ENCODE measurements around the gene DSCAM.

DSCAM gene

DNA sequence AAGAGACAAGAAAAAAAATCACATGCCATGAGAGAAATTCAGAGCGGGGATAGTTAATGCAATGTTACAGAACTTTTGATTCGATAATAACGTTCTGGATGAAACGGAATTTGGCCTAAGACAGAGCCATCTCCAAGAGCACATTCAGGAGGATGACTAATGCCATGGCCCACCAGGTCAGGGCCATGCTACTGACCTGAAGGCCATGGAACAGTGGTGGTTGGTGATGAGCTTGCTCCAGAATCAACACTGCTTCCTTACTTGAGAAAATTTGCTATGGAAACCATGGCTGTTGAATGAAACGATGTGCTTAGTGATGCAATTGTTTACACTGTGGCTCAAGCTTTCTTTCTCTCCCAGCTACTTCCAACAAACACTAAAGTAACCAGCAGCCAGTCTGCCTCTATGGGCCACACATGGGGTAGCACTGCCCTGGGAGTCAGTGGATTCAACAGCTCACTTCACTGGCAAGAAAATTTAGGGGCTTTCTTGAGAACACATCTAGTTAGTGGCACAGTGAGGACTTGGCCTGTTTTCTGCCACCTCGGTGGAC lies 680.6 kb downstream of the DSCAM start:
- ATAC-seq (replicated peaks) (no peak), DNase-seq (no peak)
- H3K4me3 Mint-ChIP-seq = no peak overlapping the region
- peaks cover 8 to 9% of the 10 kb centered on the region in 2 donors for H3K9me3 Mint-ChIP-seq
- H3K27ac Mint-ChIP-seq = no peak overlapping the region
- no peaks in the 10 kb centered on the region for H3K27me3 Mint-ChIP-seq
- H3K36me3 Mint-ChIP-seq (ENCODE audit: insufficient read depth) = no peaks in the 10 kb centered on the region
- H3K4me1 Mint-ChIP-seq (ENCODE audit: low read depth in 2 of 2) = no peaks in the 10 kb centered on the region

- Mint-ChIP-seq H3K4me3 (no peak overlapping the region), H3K27ac (no peak overlapping the region), H3K27me3 (no peaks in the 10 kb centered on the region)
Measured at GRCh38 chr21:40165773-40166070, 681.2 kb downstream of the DSCAM start.

GRCh38 chr21:40164905-40165772 lies 681.8 kb downstream of the DSCAM start:
- no peak overlapping the region for H3K27ac Mint-ChIP-seq
- H3K9me3 Mint-ChIP-seq = peaks cover 5 to 11% of the 10 kb centered on the region in 2 donors
- H3K4me3 Mint-ChIP-seq = no peak overlapping the region
- DNase-seq (no peak), ATAC-seq (replicated peaks) (no peak)
- no peaks in the 10 kb centered on the region for H3K4me1 Mint-ChIP-seq (ENCODE audit: low read depth in 2 of 2)
- no peaks in the 10 kb centered on the region for H3K36me3 Mint-ChIP-seq (ENCODE audit: insufficient read depth)
- no peaks in the 10 kb centered on the region for H3K27me3 Mint-ChIP-seq

More at GRCh38 chr21:40165773-40166070, 681.2 kb downstream of the DSCAM start:
- H3K4me1 Mint-ChIP-seq (ENCODE audit: low read depth in 2 of 2) = no peaks in the 10 kb centered on the region
- no peak for DNase-seq
- no peaks in the 10 kb centered on the region for H3K36me3 Mint-ChIP-seq (ENCODE audit: insufficient read depth)
- no peak for ATAC-seq (replicated peaks)
- H3K9me3 Mint-ChIP-seq = peaks cover 8 to 11% of the 10 kb centered on the region in 2 donors

DNA sequence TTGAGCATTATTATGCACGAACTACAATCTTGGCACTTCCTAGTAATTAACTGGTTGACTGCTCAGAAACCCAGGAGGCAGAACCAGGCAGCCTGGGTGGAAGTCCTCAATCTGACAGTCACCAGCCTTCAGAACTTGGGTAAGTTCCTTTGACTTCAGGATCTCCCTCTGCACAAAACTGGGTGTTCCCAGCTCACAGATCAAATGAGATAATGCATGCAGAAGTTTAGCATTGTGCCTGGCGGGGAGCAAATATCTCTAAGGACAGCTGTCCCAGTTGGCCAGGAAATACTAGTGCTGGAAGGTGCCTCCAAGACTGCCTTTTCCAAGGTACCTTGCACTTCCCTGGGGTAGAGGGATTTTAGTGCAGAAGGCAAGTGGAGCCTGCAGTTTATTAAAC lies 684.9 kb downstream of the DSCAM start:
- Mint-ChIP-seq H3K36me3 (ENCODE audit: insufficient read depth) (no peaks in the 10 kb centered on the region), H3K4me1 (ENCODE audit: low read depth in 2 of 2) (no peaks in the 10 kb centered on the region), H3K27me3 (no peaks in the 10 kb centered on the region), H3K27ac (no peak overlapping the region), H3K4me3 (no peak overlapping the region), H3K9me3 (peaks cover 0 to 5% of the 10 kb centered on the region in 2 donors)
- DNase-seq = no peak
- ATAC-seq (replicated peaks) = no peak

DNA sequence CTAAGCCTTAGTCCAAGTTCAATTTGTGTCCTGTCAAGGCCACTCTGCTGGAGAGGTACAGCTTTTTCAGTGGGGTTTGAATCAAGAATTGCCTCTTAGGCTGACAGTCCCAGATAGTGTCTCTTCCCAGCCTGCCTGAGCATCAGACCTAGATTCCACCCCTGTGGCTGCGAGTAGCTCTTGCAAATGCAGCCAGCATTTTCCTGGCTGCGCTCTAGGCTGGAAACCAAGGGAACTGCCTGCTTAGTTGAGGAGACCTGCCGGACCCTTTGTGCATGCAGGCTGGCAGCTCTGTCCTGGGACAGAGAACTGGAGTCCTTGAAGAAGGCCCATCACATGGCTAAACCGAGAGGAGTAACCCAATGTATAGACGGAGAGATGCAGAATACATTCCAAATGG lies 686.0 kb downstream of the DSCAM start:
- Mint-ChIP-seq H3K9me3 (peaks cover 0 to 7% of the 10 kb centered on the region in 2 donors), H3K4me1 (ENCODE audit: low read depth in 2 of 2) (no peaks in the 10 kb centered on the region), H3K4me3 (no peak overlapping the region), H3K27me3 (no peaks in the 10 kb centered on the region), H3K36me3 (ENCODE audit: insufficient read depth) (no peaks in the 10 kb centered on the region), H3K27ac (no peak overlapping the region)
- ATAC-seq (replicated peaks) (no peak), DNase-seq (no peak)

DNA sequence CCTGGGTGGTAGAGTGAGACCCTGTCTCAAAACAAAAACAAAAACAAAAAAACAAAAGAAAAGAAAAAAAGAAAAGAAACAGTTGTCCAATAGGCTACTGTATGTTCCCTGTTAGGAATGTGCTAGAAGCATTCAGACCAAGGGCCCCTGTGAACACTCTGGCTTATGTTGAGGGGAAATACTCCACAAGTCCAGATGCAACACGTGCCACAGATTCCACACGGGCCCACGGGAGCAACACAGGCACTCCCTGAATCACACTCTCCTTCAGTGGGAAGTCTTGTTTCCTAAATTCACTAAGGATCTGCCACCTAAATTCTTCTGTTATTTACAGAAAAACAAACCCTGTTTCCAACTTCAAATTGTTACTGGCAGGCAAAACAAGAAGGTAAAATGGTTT lies 688.6 kb downstream of the DSCAM start:
- no peak for ATAC-seq (replicated peaks)
- Mint-ChIP-seq H3K36me3 (ENCODE audit: insufficient read depth) (no peaks in the 10 kb centered on the region), H3K4me1 (ENCODE audit: low read depth in 2 of 2) (no peaks in the 10 kb centered on the region), H3K9me3 (peaks cover 0 to 7% of the 10 kb centered on the region in 2 donors), H3K27ac (no peak overlapping the region), H3K4me3 (no peak overlapping the region), H3K27me3 (no peaks in the 10 kb centered on the region)
- no peak for DNase-seq

DNA sequence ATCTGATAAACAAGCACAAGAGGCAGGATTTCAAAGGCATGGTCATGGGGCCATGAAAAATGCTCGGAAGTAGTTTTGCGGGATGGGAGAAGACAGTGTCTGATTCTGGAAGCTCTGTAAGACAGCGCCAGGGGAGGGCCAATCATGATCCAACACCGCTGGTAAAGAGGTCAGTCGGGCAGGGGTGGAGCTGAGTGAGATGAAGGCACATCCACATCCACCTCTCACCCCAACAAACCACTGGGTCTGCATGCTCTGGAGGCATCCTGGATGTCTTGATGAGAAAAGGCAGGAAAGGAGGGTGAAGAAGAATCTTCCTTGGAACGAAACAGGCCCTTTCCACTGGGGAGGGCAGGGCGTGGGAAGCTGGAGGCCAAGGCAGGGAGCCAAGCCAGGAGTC lies 691.4 kb downstream of the DSCAM start:
- Mint-ChIP-seq H3K4me1 (ENCODE audit: low read depth in 2 of 2) (no peaks in the 10 kb centered on the region), H3K9me3 (peaks cover 0 to 8% of the 10 kb centered on the region in 2 donors), H3K27me3 (no peaks in the 10 kb centered on the region), H3K36me3 (ENCODE audit: insufficient read depth) (no peaks in the 10 kb centered on the region), H3K4me3 (no peak overlapping the region), H3K27ac (no peak overlapping the region)
- DNase-seq (no peak), ATAC-seq (replicated peaks) (no peak)

DNA sequence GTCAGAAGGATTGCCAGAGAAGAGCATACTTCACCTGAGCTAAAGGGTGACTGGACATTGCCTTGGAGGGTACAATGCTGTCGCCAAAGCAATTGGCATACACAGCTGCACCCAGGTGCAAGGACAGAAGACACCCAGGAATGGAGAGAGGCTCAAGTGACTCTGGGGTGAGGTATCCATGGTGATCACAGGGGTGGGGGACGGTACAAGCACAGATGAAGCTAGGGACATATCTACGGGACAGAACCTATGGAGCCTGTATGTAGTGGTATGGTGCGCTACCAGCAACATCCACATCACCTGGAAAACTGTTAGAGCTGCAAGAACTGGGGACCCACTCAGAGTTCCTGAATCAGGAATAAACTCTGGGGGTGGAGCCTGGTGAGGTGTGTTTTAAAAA lies 693.6 kb downstream of the DSCAM start:
- H3K27ac Mint-ChIP-seq = no peak overlapping the region
- no peaks in the 10 kb centered on the region for H3K4me1 Mint-ChIP-seq (ENCODE audit: low read depth in 2 of 2)
- no peaks in the 10 kb centered on the region for H3K27me3 Mint-ChIP-seq
- peaks cover 0 to 8% of the 10 kb centered on the region in 2 donors for H3K9me3 Mint-ChIP-seq
- H3K36me3 Mint-ChIP-seq (ENCODE audit: insufficient read depth) = no peaks in the 10 kb centered on the region
- ATAC-seq (replicated peaks) (no peak), DNase-seq (no peak)
- H3K4me3 Mint-ChIP-seq = no peak overlapping the region

GRCh38 chr21:40152476-40152875 lies 694.5 kb downstream of the DSCAM start:
- H3K4me3 Mint-ChIP-seq = no peak overlapping the region
- H3K36me3 Mint-ChIP-seq (ENCODE audit: insufficient read depth) = no peaks in the 10 kb centered on the region
- peaks cover 0 to 8% of the 10 kb centered on the region in 2 donors for H3K9me3 Mint-ChIP-seq
- DNase-seq (no peak), ATAC-seq (replicated peaks) (no peak)
- no peaks in the 10 kb centered on the region for H3K27me3 Mint-ChIP-seq
- H3K4me1 Mint-ChIP-seq (ENCODE audit: low read depth in 2 of 2) = no peaks in the 10 kb centered on the region
- no peak overlapping the region for H3K27ac Mint-ChIP-seq

DNA sequence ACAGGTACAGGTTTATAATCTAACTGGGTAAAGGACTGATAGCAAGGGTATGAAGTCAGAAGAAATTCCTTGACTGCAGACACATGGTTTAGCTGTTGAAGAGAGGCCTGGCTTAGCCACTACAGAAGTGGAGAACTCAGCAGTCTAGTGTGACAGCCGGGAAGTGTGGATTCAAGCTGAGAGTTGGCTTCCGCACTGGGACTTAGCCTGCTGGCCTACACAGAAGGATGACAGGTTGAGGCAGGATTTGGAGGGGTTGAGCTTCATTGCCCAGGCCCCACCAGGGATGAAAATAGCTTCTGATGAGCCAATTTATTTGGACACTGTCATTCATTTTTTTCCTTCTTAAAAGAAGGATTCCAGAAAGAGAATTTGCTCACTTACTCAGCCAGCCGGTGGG lies 695.3 kb downstream of the DSCAM start:
- no peaks in the 10 kb centered on the region for H3K27me3 Mint-ChIP-seq
- H3K4me3 Mint-ChIP-seq = no peak overlapping the region
- ATAC-seq (replicated peaks) (no peak), DNase-seq (no peak)
- H3K36me3 Mint-ChIP-seq (ENCODE audit: insufficient read depth) = no peaks in the 10 kb centered on the region
- H3K27ac Mint-ChIP-seq = no peak overlapping the region
- no peaks in the 10 kb centered on the region for H3K4me1 Mint-ChIP-seq (ENCODE audit: low read depth in 2 of 2)
- H3K9me3 Mint-ChIP-seq = peaks cover 0 to 8% of the 10 kb centered on the region in 2 donors

- DNase-seq (no peak), ATAC-seq (replicated peaks) (no peak)
- H3K4me1 Mint-ChIP-seq (ENCODE audit: low read depth in 2 of 2) = no peaks in the 10 kb centered on the region
- H3K36me3 Mint-ChIP-seq (ENCODE audit: insufficient read depth) = peaks cover 3% of the 10 kb centered on the region
- H3K27ac Mint-ChIP-seq = no peak overlapping the region
- no peaks in the 10 kb centered on the region for H3K27me3 Mint-ChIP-seq
- H3K4me3 Mint-ChIP-seq = no peak overlapping the region
- no peaks in the 10 kb centered on the region for H3K9me3 Mint-ChIP-seq
Measured at GRCh38 chr21:40146216-40146837, 700.6 kb downstream of the DSCAM start.

GRCh38 chr21:40143822-40144525 lies 703.0 kb downstream of the DSCAM start:
- DNase-seq = no peak
- no peaks in the 10 kb centered on the region for H3K9me3 Mint-ChIP-seq

DNA sequence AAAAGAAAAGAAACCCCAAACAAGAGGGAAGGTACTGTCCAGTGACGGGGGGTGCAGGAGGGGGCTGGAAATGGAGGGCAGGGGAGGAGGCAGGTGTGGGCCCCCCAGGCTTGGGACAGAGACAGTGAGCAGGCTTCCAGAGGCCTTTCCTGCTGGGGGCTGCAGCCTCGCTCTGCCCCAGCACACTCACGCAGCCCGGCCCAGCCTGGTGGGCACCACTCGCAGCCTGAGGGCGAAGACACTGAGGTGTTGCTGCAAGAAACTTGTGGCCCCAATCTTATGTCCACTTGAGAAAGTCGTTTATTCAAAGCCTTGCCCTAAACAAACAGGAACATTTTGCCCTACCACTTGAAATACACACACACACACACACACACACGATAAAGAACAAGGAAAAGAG lies 705.3 kb downstream of the DSCAM start:
- no peak overlapping the region for H3K27ac Mint-ChIP-seq
- H3K4me3 Mint-ChIP-seq = no peak overlapping the region
- ATAC-seq (replicated peaks) (no peak), DNase-seq (no peak)
- H3K27me3 Mint-ChIP-seq = no peaks in the 10 kb centered on the region
- H3K36me3 Mint-ChIP-seq (ENCODE audit: insufficient read depth) = peaks cover 3% of the 10 kb centered on the region
- no peaks in the 10 kb centered on the region for H3K9me3 Mint-ChIP-seq
- no peaks in the 10 kb centered on the region for H3K4me1 Mint-ChIP-seq (ENCODE audit: low read depth in 2 of 2)

More at GRCh38 chr21:40143822-40144525, 703.0 kb downstream of the DSCAM start:
- no peak for ATAC-seq (replicated peaks)
- Mint-ChIP-seq H3K4me1 (ENCODE audit: low read depth in 2 of 2) (no peaks in the 10 kb centered on the region), H3K27ac (no peak overlapping the region), H3K4me3 (no peak overlapping the region), H3K27me3 (no peaks in the 10 kb centered on the region), H3K36me3 (ENCODE audit: insufficient read depth) (peaks cover 3% of the 10 kb centered on the region)

Data from effector memory CD8-positive, alpha-beta T cell (primary cell).